OCI-LY7 (cell line): ENCODE measurements around the gene ADAM22. TPM values are rescaled to one million over a fixed set of nuclear protein-coding genes. Genes with fewer than 3 reads are reported as not detected.
"Not testable (repeated sequence)": the region's sequence is repeated elsewhere in the genome, so short reads cannot be mapped to it uniquely, and the experiment has no call there.

ENCODE experiments used
- BruUV-seq: library from RNA; stranded (reverse); fragments of 400-500 nt; replicated peaks from 2 replicates; lab custom pipeline; 2021; lab: Mats Ljungman, UMichigan
- CTCF ChIA-PET: fragments of 300-600 bp; sonication (Branson Sonifier 250); formaldehyde crosslinking; loops from one replicate; lab custom pipeline; 2022; ENCODE audit warnings: antibody characterized with exemption; ENCODE audit not compliant: unreplicated experiment; lab: Charles Lee
- POLR2A ChIA-PET: fragments of 300-600 bp; sonication (Branson Sonifier 250); formaldehyde crosslinking; loops from one replicate; lab custom pipeline; 2022; ENCODE audit warnings: antibody characterized with exemption; lab: Charles Lee
- DNase-seq: peaks from one replicate; pipeline ENCODE4 v3.0.0-alpha.2; 2015; ENCODE audit warnings: low spot score
- H2AFZ ChIP-seq: fragments of 200-600 bp; sonication (generic), shearing (Covaris generic); 2 replicates; pipeline ENCODE4 v1.6.1; 2014; ENCODE audit warnings: mild to moderate bottlenecking, antibody characterized with exemption, low read length, moderate library complexity
- H3K27ac ChIP-seq: fragments of 200-600 bp; sonication (generic); 2 replicates; pipeline ENCODE4 v1.5.1; 2014; ENCODE audit warnings: mixed run types, low read depth, mild to moderate bottlenecking, moderate library complexity, low read length, inconsistent platforms; ENCODE audit not compliant: poor library complexity, severe bottlenecking
- H3K36me3 ChIP-seq: fragments of 200-600 bp; sonication (generic); 2 replicates; pipeline ENCODE4 v1.6.1; 2014; ENCODE audit warnings: mild to moderate bottlenecking, antibody characterized with exemption, low read length, moderate library complexity, mixed read lengths; ENCODE audit not compliant: insufficient read depth
- H3K4me1 ChIP-seq: fragments of 200-600 bp; sonication (generic); 2 replicates; pipeline ENCODE4 v1.5.1; 2014; ENCODE audit warnings: mild to moderate bottlenecking, low read length; ENCODE audit not compliant: insufficient read depth, poor library complexity, severe bottlenecking
- H3K4me2 ChIP-seq: fragments of 200-600 bp; sonication (generic); 2 replicates; pipeline ENCODE4 v1.6.1; 2014; ENCODE audit warnings: mild to moderate bottlenecking, low read length
- H3K4me3 ChIP-seq: fragments of 200-600 bp; sonication (generic); 2 replicates; pipeline ENCODE4 v1.5.1; 2014; ENCODE audit warnings: mild to moderate bottlenecking, low read depth, low read length; ENCODE audit not compliant: poor library complexity, severe bottlenecking
- H3K79me2 ChIP-seq: fragments of 200-600 bp; sonication (generic); 2 replicates; pipeline ENCODE4 v1.6.1; 2016; ENCODE audit warnings: low read depth, mild to moderate bottlenecking, low read length, moderate library complexity, mixed read lengths; ENCODE audit not compliant: insufficient read depth
- H3K9me2 ChIP-seq: fragments of 200-600 bp; sonication (generic); 2 replicates; pipeline ENCODE4 v1.6.1; 2016; ENCODE audit warnings: mild to moderate bottlenecking, low read length, mixed read lengths; ENCODE audit not compliant: insufficient read depth
- H3K9me3 ChIP-seq: fragments of 200-600 bp; sonication (generic); 2 replicates; pipeline ENCODE4 v1.6.1; 2014; ENCODE audit warnings: mild to moderate bottlenecking, mixed run types, low read length, mixed read lengths
- H4K20me1 ChIP-seq: fragments of 200-600 bp; sonication (generic); 2 replicates; pipeline ENCODE4 v1.6.1; 2014; ENCODE audit warnings: mild to moderate bottlenecking, antibody characterized with exemption, low read length, moderate library complexity, mixed read lengths; ENCODE audit not compliant: insufficient read depth
- EZH2phosphoT487 ChIP-seq: fragments of 200-600 bp; sonication (generic); IDR thresholded peaks from 2 replicates; pipeline ENCODE4 v1.6.1; 2018; ENCODE audit warnings: low read depth, borderline replicate concordance, mild to moderate bottlenecking, mixed run types, antibody characterized with exemption, low read length, moderate library complexity, mixed read lengths
- intact Hi-C: fragments of 100-400 bp; cut with micrococcal nuclease; formaldehyde crosslinking; loops from one replicate; pipeline ENCODE4 v1.10.0; 2022; ENCODE audit not compliant: unreplicated experiment
- total RNA-seq, 2 experiments: library from RNA; depleted of rRNA in 1 of 2; stranded (reverse); fragments of >200 nt in 1 of 2; shearing (Covaris generic) in 1 of 2; gene quantifications; 2 replicates each; pipeline ENCODE4 v1.2.3, GENCODE V29; 2014 to 2022
- TF ChIP-seq, protein P1 (sequence below): fragments of 200-600 bp; sonication (generic); conservative IDR thresholded peaks from 2 replicates; pipeline ENCODE4 v1.5.1; 2014; ENCODE audit warnings: mild to moderate bottlenecking, antibody characterized with exemption, low read length, moderate library complexity, mixed read lengths

Gene ADAM22
- total RNA-seq, 2 experiments from 2014 or later, result 12.0 to 13.6 TPM

DNA sequence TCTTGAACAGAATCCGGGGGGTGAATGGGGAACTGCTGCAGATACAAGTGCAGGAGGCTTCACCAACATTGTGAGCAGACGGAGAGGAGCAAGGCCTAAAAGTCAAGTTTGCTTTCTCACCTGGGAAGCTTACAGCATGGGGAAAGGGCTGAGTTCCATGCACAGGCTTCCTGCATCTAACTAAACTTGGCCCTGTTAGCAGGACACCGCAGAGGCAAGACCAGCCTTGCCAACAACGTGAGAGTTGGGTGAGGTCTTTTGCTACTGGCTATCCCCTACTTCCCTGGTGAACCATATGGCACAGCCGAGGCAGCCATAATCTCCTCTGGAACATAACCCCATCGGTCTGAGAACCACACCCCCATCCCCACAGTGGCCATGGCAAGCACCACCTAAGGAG lies 14.2 kb upstream of the ADAM22 start:
- no peak for DNase-seq
- CTCF ChIA-PET, result no interaction called here
- Histone ChIP-seq H3K27ac (no peak overlapping the region), H3K4me1 (no peaks in the 10 kb centered on the region), H3K9me3 (no peaks in the 10 kb centered on the region), H3K4me2 (no peak overlapping the region), H3K79me2 (no peaks in the 10 kb centered on the region), H2AFZ (no peak overlapping the region), H3K36me3 (no peaks in the 10 kb centered on the region), H3K4me3 (no peak overlapping the region), H3K9me2 (no peaks in the 10 kb centered on the region), H4K20me1 (no peaks in the 10 kb centered on the region)
- TF ChIP-seq, protein P1, sequence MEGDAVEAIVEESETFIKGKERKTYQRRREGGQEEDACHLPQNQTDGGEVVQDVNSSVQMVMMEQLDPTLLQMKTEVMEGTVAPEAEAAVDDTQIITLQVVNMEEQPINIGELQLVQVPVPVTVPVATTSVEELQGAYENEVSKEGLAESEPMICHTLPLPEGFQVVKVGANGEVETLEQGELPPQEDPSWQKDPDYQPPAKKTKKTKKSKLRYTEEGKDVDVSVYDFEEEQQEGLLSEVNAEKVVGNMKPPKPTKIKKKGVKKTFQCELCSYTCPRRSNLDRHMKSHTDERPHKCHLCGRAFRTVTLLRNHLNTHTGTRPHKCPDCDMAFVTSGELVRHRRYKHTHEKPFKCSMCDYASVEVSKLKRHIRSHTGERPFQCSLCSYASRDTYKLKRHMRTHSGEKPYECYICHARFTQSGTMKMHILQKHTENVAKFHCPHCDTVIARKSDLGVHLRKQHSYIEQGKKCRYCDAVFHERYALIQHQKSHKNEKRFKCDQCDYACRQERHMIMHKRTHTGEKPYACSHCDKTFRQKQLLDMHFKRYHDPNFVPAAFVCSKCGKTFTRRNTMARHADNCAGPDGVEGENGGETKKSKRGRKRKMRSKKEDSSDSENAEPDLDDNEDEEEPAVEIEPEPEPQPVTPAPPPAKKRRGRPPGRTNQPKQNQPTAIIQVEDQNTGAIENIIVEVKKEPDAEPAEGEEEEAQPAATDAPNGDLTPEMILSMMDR, result no peak
- TF ChIP-seq EZH2phosphoT487, result no peak
- POLR2A ChIA-PET, result interaction anchor here (0.6 to 1.4 kb wide), 2 partner anchors 11 to 191 kb away, joined by 4 read pairs; no protein-coding TSS in a partner anchor
- intact Hi-C loops, result no loop called here
- BruUV-seq, result no TSS peak

DNA sequence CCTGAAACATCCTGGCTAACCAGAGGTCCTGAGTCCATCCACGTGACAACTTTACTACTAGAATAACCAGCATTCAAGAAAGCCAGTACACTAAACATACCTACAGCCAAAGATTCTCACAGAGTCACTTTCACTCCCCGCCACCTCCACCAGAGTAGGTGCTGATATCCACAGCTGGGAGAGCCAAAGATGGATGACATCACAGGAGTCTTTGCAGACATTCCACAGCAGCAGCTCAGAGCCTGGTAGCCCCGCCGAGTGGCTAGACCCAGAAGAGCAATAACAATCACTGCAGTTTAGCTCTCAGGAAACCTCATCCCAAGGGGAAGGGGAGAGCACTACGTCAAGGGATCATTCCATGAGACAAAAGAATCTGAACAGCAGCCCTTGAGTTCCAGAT lies 13.5 kb upstream of the ADAM22 start:
- Histone ChIP-seq H3K9me3 (no peaks in the 10 kb centered on the region), H3K9me2 (no peaks in the 10 kb centered on the region), H2AFZ (no peak overlapping the region), H3K4me2 (no peak overlapping the region), H3K4me1 (no peaks in the 10 kb centered on the region), H3K36me3 (no peaks in the 10 kb centered on the region), H3K4me3 (no peak overlapping the region), H4K20me1 (no peaks in the 10 kb centered on the region), H3K27ac (no peak overlapping the region), H3K79me2 (no peaks in the 10 kb centered on the region)
- TF ChIP-seq, protein P1, result no peak
- no peak for TF ChIP-seq EZH2phosphoT487
- no TSS peak for BruUV-seq
- CTCF ChIA-PET, result no interaction called here
- no peak for DNase-seq
- intact Hi-C loops, result no loop called here
- POLR2A ChIA-PET, result interaction anchor here (1.4 kb wide), 1 partner anchor 10 kb away, joined by 4 read pairs; no protein-coding TSS in a partner anchor

DNA sequence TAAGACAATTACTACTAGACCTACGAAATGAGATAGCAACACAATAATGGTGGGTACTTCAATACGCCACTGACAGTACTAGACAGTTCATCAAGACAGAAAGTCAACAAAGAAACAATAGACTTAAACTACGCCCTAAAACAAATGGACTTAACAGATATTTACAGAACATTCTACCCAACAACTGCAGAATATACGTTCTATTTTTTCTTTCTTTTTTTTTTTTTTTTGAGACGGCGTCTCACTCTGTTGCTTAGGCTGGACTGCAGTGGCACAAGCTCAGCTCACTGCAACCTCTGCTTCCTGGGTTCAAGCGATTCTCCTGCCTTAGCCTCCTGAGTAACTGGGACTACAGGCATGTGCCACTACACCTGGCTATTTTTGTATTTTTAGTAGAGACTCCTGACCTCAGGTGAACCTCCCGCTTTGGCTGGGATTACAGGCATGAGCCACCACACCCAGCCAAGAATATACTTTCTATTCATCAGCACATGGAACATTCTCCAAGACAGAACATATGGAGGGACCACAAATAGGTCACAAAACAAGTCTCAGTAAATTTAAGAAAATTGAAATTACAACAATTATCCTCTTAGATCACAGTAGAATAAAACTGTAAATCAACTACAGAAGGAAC lies 11.2 kb upstream of the ADAM22 start:
- H4K20me1 ChIP-seq, H3K4me3 ChIP-seq, H3K9me3 ChIP-seq, H3K4me1 ChIP-seq, CTCF ChIA-PET, BruUV-seq, intact Hi-C loops, H3K4me2 ChIP-seq, H2AFZ ChIP-seq, H3K36me3 ChIP-seq, H3K27ac ChIP-seq, H3K79me2 ChIP-seq, POLR2A ChIA-PET, H3K9me2 ChIP-seq, DNase-seq: not testable (repeated sequence)
